HG02943 (cell line): Measurements from ENCODE around the gene MORN1.

Source experiments
- ATAC-seq: cut with Tn5 transposase; IDR thresholded peaks from one replicate; pipeline ENCODE4 v1.9.1; 2021; ENCODE audit warnings: mild to moderate bottlenecking, low read depth, moderate library complexity; ENCODE audit not compliant: unreplicated experiment

Gene MORN1

GRCh38 chr1:2405588-2406295 lies 14.4 kb upstream of the MORN1 start:
- ATAC-seq: no peak

DNA sequence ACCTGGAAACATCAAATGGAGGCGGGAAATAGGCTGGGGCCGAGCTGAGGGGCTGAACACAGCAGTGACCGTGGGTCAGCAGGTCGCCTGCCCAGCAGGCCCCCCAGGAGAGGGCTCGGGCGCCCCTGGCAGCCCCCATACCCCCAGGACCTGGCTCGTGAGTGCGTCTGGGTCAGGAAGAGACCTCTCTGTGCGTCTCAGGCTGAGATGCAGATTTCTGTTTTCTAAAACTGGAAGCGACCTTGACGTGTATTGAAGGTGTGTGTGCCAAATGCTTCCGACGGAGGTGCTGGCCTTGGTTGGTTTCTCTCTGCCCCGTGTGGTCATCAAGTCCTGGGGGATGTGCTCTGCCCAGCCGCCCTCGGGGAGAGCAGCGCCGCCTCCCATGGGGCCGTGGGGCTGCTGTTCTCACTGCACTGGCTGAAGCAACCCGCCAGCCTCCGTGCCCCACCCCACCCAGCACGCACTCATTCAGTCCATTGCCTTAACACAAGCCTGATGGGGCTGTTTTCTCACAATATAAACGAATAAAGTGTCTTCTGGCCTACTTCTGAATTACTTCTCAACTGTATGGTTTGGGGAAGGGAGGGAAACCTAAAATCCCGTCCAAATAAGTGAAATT lies 13.6 kb upstream of the MORN1 start:
- no peak for ATAC-seq

DNA sequence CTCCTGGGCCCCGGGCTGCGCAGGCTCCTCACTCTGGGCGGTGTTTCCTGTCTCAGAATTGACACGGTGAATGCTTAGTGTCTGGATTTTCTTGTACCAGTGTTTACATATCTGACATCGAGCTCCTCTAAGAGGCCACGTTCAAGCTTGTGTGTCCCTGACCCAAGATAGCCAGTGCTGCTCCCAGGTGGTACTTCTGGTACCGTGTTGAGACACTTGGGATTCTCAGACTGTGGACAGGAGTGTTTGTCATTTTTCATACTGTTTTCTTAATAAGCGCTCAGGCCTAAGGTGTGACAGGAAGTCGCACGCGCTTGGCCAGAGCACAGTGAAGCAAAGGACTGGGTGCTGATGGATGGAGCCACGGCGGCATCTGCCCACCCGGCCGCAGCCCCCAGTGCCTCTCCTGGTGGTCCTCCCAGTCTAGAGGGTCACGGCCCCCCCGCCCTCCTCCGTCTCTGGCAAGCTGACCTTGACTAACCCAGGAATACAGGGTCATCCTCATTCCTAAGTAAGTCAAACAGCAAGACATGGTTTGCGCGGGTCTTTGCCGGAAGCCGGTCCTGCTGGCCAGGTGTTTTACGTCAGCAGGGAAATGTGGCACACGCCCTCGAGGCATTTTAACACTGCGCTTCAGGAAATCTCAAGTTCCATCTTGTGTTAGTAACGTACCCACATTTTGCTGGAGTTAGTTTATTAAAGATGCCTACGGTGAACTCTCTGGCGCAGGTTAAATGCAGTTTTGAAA lies 13.0 kb upstream of the MORN1 start:
- no peak for ATAC-seq

GRCh38 chr1:2403273-2403672 lies 11.9 kb upstream of the MORN1 start:
- ATAC-seq: no peak

DNA sequence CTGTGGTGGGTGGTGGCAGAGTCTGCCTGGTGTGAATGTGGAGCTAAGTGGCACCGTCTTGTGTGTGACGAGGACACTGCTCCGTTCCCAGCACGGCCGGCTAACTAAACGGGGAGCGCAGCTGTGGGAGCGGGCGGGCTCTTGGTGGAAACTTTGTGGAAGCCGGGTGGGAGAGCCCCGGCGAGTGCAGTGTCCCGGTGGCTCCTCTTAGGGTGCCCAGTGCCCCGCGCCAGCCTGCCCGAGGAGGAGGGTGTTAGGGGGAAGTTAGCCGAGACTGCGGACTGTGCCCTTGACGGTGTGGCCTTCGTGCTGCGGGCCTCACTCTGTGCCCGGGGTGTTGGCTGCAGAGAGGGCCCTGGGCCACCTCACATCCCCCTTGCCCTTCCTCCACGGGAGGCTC lies 11.1 kb upstream of the MORN1 start:
- no peak for ATAC-seq

GRCh38 chr1:2400950-2401649 lies 9.7 kb upstream of the MORN1 start:
- ATAC-seq: no peak

DNA sequence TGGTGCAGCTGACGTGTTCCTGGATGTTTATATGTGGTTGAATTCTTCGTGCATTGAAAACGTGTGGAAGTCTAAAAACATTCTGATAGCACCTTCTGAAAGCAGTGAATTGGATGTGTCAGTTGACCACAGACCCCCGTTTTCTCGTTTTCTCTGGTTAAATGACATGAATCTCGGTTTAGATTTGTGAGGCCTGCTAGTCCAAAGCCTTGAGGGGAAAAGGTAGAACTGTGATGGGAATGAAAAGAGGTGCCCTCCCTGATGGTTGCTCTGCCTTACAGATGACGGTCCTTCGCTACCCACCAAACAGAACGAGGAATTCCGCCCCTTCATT lies 9.2 kb upstream of the MORN1 start:
- no peak for ATAC-seq

DNA sequence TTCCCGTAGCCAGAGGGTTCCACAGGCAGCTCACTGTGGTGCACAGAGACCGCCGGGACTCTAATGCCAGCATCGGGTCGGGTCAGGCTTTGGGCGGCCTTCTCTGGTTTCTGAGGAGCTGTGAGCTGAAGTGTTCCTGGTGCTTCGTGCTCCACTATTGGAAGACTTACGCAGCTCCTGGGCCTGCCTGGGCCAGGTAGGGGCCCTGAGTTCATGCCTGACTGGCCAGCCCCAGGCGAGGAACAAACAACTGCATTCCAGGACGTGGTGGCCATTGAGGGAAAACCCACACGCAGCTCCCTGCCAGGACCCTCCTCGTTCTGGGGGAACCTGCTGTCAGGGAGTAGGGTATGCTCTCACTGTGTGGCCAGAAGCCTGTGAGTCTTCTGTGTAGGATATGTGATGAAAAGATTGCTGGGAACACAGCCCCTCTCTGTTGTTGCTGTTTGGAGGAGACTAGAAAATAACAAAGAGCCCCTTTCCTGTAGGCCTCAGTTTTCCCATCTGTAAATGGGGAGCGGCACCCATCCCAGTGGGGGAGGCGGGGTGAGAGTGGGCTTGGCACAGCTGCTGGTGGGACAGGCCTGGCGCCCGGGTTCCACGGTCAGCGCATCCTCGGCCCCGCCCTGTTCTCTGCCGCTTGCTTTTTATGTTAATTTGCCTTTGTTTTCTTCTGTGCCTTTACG lies 8.7 kb upstream of the MORN1 start:
- ATAC-seq: no peak

DNA sequence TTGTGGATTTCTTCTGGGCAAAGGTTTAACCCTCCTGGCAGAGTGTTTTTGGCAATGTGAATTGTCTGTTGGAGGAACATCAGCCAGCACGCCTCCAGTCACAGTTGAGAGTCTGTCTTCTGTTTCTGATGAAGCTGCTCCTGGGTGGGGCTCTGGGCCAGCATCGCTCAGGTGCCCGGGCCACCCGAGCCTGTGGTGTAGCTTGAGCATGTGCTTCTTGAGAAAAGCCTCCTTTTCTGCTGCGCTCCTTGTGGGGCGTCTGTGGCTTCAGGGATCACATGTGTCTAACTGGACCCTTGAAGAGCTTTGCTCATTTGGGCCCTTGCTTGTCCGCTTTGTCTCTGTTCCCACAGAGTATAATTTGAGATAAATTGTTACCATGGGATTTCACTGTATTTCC lies 7.5 kb upstream of the MORN1 start:
- no peak for ATAC-seq

DNA sequence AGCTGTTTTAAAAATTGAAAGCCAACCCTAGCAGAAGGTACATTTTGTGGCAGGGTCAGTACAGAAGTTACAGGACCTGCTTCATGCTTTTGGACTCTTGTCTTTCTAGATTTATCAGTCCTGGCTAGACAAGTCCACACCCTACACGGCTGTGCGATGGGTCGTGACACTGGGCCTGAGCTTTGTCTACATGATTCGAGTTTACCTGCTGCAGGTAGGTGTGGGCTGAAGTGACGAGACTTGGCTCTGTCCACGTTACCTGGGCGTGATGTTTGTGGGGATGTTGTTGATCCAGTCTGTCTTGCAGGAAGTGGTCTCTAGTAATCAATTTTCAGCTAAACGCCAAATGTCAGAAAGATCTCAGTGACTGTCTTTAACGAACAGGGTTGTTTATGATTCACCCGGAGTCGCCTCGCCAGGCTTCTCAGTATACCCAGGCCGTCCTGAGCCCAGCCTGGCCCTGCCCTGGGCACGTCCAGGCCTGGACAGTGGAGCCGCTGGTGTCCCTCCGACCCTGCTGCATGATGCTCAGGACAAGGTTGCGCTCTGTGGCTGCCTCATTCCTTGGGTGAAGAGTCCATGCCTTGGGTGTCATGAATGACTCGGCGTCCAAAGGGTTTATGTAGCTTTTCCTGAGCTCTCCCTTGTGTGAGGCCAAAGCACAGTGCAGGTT lies 5.8 kb upstream of the MORN1 start:
- no peak for ATAC-seq

GRCh38 chr1:2396476-2396875 lies 5.1 kb upstream of the MORN1 start:
- no peak for ATAC-seq

GRCh38 chr1:2396059-2396458 lies 4.7 kb upstream of the MORN1 start:
- ATAC-seq: no peak

- no peak for ATAC-seq
Observed at GRCh38 chr1:2395245-2395644, 3.9 kb upstream of the MORN1 start.

DNA sequence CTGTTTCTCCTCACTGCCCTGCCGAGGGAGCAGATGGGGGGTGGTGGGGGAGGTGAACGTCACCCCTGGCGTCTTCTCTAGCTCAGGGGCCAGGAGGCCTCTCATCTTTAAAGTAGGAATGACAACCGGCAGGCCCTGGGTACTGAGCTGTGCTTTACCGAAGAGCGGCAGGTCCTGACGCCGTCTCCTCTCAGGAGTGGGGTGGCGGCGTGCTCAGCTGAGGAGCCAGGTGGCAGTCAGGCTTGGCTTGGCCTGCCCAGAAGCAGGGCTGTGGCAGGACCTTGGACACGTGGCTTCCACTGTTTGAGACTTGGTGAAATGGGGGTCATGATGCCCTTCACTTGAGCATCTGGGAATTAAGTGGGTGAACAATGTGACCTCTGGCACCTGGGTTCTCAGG lies 3.4 kb upstream of the MORN1 start:
- ATAC-seq: no peak

- no peak for ATAC-seq
Observed at GRCh38 chr1:2394220-2394619, 2.9 kb upstream of the MORN1 start.

DNA sequence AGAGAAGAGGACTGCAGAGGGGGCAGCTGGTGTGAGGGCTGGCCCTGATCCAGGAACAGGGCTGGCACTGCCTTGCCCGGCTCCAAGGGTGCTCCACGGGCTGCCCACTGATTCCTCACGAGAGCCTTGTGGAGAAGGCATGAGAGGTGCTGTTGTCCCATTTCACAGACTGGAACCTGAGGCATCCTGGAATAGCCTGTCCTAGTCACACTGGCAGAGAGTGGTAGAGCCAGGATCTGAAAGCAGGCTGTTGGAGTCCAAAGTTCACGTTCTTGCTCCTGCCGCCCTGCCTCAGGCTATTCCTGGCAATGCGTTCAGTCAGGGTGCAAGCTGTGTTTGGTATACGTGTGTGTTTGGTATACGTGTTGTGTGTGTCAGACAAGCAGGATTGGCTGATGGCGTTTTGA lies 2.1 kb upstream of the MORN1 start:
- ATAC-seq: no peak

GRCh38 chr1:2392686-2393085 lies 1.3 kb upstream of the MORN1 start:
- ATAC-seq: no peak

GRCh38 chr1:2391931-2392509 lies 666 bp upstream of the MORN1 start:
- peak; percentile 24 for ATAC-seq

- ATAC-seq: no peak
Observed at GRCh38 chr1:2389644-2390043, 1.7 kb downstream of the MORN1 start.
